Parietal lobe (tissue), 1 donor: ENCODE measurements around the gene MRPL16. TPM values are rescaled to one million over a fixed set of nuclear protein-coding genes. Genes with fewer than 3 reads are reported as not detected.

Experiments
- total RNA-seq: library from RNA; depleted of rRNA; stranded (reverse); fragments of >200 nt; gene quantifications from one replicate; pipeline ENCODE4 v1.2.3, GENCODE V29; 2014

The MRPL16 gene
- total RNA-seq = 20.7 TPM

DNA sequence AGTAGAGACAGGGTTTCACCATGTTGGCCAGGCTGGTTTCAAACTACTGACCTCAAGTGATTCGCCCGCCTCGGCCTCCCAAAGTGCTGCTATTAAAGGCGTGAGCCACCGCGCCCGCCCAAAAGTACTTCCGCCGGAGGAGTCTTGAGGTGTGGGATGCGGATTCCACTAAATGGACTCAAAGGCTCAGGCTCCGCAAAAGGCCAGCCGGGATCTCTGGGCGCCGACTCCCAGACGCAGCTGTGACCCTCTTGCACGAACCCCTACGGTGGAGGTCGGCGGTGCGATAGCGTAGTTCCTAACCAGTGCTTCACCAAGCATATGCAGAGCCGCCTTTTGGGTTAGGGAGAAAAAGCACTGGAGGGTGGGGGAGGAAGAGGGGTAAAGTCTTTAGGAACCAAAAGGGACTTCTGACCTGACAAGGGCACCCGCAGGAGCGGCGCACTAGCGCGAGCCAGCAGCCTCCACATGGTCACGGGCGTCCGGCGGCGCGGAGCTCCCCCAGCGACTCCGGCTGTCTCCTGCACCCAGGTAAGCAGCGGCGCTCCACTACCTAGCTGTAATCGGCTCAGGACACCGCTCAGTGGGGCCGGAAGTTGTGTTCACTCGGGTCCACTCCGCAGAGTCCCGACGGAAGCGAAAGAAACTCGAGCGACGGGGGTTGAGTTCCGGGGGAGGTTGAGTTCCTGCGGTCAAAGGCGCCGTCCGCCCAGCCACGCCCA, at the start of gene MRPL16:
MRPL16 (minus strand) TSS at position 590 of the 722 bp plus-strand sequence; CDS start at position 470, 120 bp downstream.

DNA sequence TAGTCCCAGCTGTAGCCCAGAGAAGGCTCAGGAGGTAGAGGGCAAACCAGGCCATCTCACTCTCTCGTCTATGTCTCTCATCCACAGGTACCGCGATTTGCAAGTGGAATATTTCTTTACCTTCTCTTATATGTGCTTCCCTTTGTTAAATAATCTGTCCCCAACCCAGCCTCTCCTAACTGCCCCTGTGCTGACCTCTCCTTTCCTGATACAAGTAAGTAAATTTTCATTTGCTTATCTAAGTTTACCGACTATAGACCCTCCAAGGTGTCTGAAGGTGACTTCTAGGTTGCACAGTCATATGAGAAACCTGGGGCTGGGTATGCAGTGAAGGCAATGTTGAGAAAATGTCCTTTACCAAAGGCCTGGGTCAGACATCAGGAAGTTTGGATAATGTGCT, 34.8 kb upstream of the MRPL16 start, which contains the start of gene CBLIF:
CBLIF (minus strand) TSS at position 101 of the 400 bp plus-strand sequence; CDS start at position 55, 46 bp downstream.

Other genes with a start within 250 kb of the MRPL16 start
- gene OSBP, start 195.0 kb downstream of the MRPL16 start, total RNA-seq = 43.2 TPM
- 10.6 TPM for gene PATL1, start 141.7 kb downstream of the MRPL16 start, total RNA-seq
- not detected for gene OR10V1, start 96.9 kb downstream of the MRPL16 start, total RNA-seq
- 49.5 TPM for gene STX3, start 55.4 kb downstream of the MRPL16 start, total RNA-seq
- not detected for gene CBLIF, start 34.7 kb upstream of the MRPL16 start, total RNA-seq
- not detected for gene TCN1, start 55.7 kb upstream of the MRPL16 start, total RNA-seq
- not detected for gene OOSP3, start 68.0 kb upstream of the MRPL16 start, total RNA-seq
- gene OOSP1, start 127.7 kb upstream of the MRPL16 start, total RNA-seq = not detected
- gene OOSP4A, start 153.3 kb upstream of the MRPL16 start, total RNA-seq = not detected
- gene OOSP4B, start 206.4 kb upstream of the MRPL16 start, total RNA-seq = not detected
- gene OOSP2, start 229.6 kb upstream of the MRPL16 start, total RNA-seq = not detected
- not detected for gene MS4A3, start 245.9 kb upstream of the MRPL16 start, total RNA-seq